DOHH2 (cell line): ENCODE data around the gene PALLD.

ENCODE experiments used
- H3F3A ChIP-seq: fragments of 200-600 bp; sonication (generic), shearing (Covaris generic); 2 replicates; pipeline ENCODE4 v1.6.0; 2016; ENCODE audit warnings: antibody characterized with exemption, mild to moderate bottlenecking; ENCODE audit not compliant: control insufficient read depth, insufficient read depth
- H3K27ac ChIP-seq: fragments of 200-600 bp; sonication (generic); 2 replicates; pipeline ENCODE4 v1.5.1; 2014; ENCODE audit warnings: low read depth, mild to moderate bottlenecking, low read length, moderate library complexity
- H3K27me3 ChIP-seq: fragments of 200-600 bp; sonication (generic); 2 replicates; pipeline ENCODE4 v1.6.1; 2014; ENCODE audit warnings: mild to moderate bottlenecking, low read length, mixed read lengths; ENCODE audit not compliant: control insufficient read depth
- H3K36me3 ChIP-seq: fragments of 200-600 bp; sonication (generic); 2 replicates; pipeline ENCODE4 v1.6.1; 2014; ENCODE audit warnings: mild to moderate bottlenecking, low read length, moderate library complexity, mixed read lengths; ENCODE audit not compliant: control insufficient read depth
- H3K4me1 ChIP-seq: fragments of 200-600 bp; sonication (generic); 2 replicates; pipeline ENCODE4 v1.6.1; 2014; ENCODE audit warnings: mild to moderate bottlenecking, low read length, mixed read lengths; ENCODE audit not compliant: control insufficient read depth
- H3K4me2 ChIP-seq: fragments of 200-600 bp; sonication (generic); 2 replicates; pipeline ENCODE4 v1.6.0; 2014; ENCODE audit warnings: mild to moderate bottlenecking, low read length, moderate library complexity
- H3K4me3 ChIP-seq: fragments of 200-600 bp; sonication (generic); 2 replicates; pipeline ENCODE4 v1.5.1; 2014; ENCODE audit warnings: mild to moderate bottlenecking, low read length, mixed read lengths
- H3K79me2 ChIP-seq: fragments of 200-600 bp; sonication (generic); 2 replicates; pipeline ENCODE4 v1.6.1; 2014; ENCODE audit warnings: mild to moderate bottlenecking, low read length, mixed read lengths; ENCODE audit not compliant: control insufficient read depth
- H3K9me2 ChIP-seq: fragments of 200-600 bp; sonication (generic); replicated peaks from 2 replicates; pipeline ENCODE4 v1.6.1; 2014; ENCODE audit warnings: mild to moderate bottlenecking, low read length, mixed read lengths; ENCODE audit not compliant: control insufficient read depth
- H3K9me3 ChIP-seq: fragments of 200-600 bp; sonication (generic); 2 replicates; pipeline ENCODE4 v1.6.1; 2014; ENCODE audit warnings: antibody characterized with exemption, low read length, mixed read lengths; ENCODE audit not compliant: control insufficient read depth, insufficient read depth
- H4K20me1 ChIP-seq: fragments of 200-600 bp; sonication (generic); 2 replicates; pipeline ENCODE4 v1.6.0; 2014; ENCODE audit warnings: low read depth, mild to moderate bottlenecking, antibody characterized with exemption, low read length, moderate library complexity; ENCODE audit not compliant: control insufficient read depth, insufficient read depth
- EZH2phosphoT487 ChIP-seq: fragments of 200-600 bp; sonication (generic); IDR thresholded peaks from 2 replicates; pipeline ENCODE4 v1.6.1; 2017; ENCODE audit warnings: borderline replicate concordance, mild to moderate bottlenecking, antibody characterized with exemption, low read length, moderate library complexity, mixed read lengths
- TF ChIP-seq, protein P1 (sequence below): fragments of 200-600 bp; sonication (generic); IDR thresholded peaks from one replicate; pipeline ENCODE4 v1.5.1; 2014; ENCODE audit warnings: antibody characterized with exemption, mild to moderate bottlenecking, low read depth, low read length; ENCODE audit not compliant: poor library complexity, severe bottlenecking

PALLD gene

DNA sequence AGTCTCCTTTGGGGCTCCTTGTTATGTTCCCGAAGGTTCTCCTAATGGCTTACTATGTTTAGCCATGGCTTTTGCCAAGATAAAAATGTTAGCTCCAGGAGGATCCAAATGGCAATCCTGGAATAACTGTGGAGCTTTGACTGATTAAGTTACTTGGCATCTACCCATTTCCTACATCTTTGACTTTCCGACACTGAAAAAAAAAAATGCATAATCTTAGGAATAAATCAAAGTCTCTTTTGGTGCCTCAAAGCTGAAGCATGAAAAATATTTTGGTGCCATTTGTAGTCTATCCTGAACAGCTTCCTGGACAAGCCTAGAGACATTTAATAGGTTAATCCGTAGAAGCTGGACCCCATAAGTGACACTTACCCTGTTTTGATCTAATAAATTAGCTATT lies 191.7 kb downstream of the PALLD start:
- TF ChIP-seq, protein P1, sequence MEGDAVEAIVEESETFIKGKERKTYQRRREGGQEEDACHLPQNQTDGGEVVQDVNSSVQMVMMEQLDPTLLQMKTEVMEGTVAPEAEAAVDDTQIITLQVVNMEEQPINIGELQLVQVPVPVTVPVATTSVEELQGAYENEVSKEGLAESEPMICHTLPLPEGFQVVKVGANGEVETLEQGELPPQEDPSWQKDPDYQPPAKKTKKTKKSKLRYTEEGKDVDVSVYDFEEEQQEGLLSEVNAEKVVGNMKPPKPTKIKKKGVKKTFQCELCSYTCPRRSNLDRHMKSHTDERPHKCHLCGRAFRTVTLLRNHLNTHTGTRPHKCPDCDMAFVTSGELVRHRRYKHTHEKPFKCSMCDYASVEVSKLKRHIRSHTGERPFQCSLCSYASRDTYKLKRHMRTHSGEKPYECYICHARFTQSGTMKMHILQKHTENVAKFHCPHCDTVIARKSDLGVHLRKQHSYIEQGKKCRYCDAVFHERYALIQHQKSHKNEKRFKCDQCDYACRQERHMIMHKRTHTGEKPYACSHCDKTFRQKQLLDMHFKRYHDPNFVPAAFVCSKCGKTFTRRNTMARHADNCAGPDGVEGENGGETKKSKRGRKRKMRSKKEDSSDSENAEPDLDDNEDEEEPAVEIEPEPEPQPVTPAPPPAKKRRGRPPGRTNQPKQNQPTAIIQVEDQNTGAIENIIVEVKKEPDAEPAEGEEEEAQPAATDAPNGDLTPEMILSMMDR: no peak
- Histone ChIP-seq H3K36me3 (no peaks in the 10 kb centered on the region), H3K9me2 (no peaks in the 10 kb centered on the region), H3F3A (no peaks in the 10 kb centered on the region), H3K4me3 (no peak overlapping the region), H3K27me3 (no peaks in the 10 kb centered on the region), H3K4me1 (no peaks in the 10 kb centered on the region), H3K27ac (no peak overlapping the region), H3K9me3 (no peaks in the 10 kb centered on the region), H3K79me2 (no peaks in the 10 kb centered on the region), H4K20me1 (no peaks in the 10 kb centered on the region), H3K4me2 (no peak overlapping the region)

GRCh38 chr4:168689791-168690190 lies 192.9 kb downstream of the PALLD start:
- no peak overlapping the region for H3K4me2 ChIP-seq
- H3K9me3 ChIP-seq: no peaks in the 10 kb centered on the region
- H3K4me3 ChIP-seq: no peak overlapping the region
- no peaks in the 10 kb centered on the region for H3K27me3 ChIP-seq
- H3K9me2 ChIP-seq: no peaks in the 10 kb centered on the region
- H3K27ac ChIP-seq: no peak overlapping the region
- no peaks in the 10 kb centered on the region for H3K4me1 ChIP-seq
- no peaks in the 10 kb centered on the region for H3K79me2 ChIP-seq
- H3K36me3 ChIP-seq: no peaks in the 10 kb centered on the region
- TF ChIP-seq, protein P1: no peak
- TF ChIP-seq EZH2phosphoT487: no peak
- no peaks in the 10 kb centered on the region for H4K20me1 ChIP-seq
- H3F3A ChIP-seq: no peaks in the 10 kb centered on the region

- no peaks in the 10 kb centered on the region for H3K9me3 ChIP-seq
- H3K4me1 ChIP-seq: no peaks in the 10 kb centered on the region
- no peaks in the 10 kb centered on the region for H3K9me2 ChIP-seq
- no peaks in the 10 kb centered on the region for H3K27me3 ChIP-seq
- H4K20me1 ChIP-seq: no peaks in the 10 kb centered on the region
- no peaks in the 10 kb centered on the region for H3K36me3 ChIP-seq
- H3K4me3 ChIP-seq: no peak overlapping the region
- H3K79me2 ChIP-seq: no peaks in the 10 kb centered on the region
- H3F3A ChIP-seq: no peaks in the 10 kb centered on the region
- TF ChIP-seq, protein P1: no peak
- TF ChIP-seq EZH2phosphoT487: no peak
- no peak overlapping the region for H3K4me2 ChIP-seq
- H3K27ac ChIP-seq: no peak overlapping the region
These were observed 193.3 kb downstream of the PALLD start for GRCh38 chr4:168690199-168690598.
